Transverse colon (tissue), 4 donors: ENCODE results near the gene GJA5.

Experiments used
- CTCF ChIP-seq, 5 experiments: fragments of 200-600 bp in 3 of 5; fragments of 450-650 bp in 2 of 5; sonication (generic) in 3 of 5; IDR thresholded peaks; 1 replicate in 2 of 5; 2 replicates in 3 of 5; pipeline ENCODE4 v1.5.1; 2016 to 2017; ENCODE audit warnings: antibody characterized with exemption in 5 of 5, inconsistent platforms in 3 of 5, mild to moderate bottlenecking in 2 of 5, moderate library complexity in 1 of 5
- EP300 ChIP-seq: sonication (generic); formaldehyde crosslinking; IDR thresholded peaks from one replicate; pipeline ENCODE4 v1.6.1; 2017; ENCODE audit warnings: antibody characterized with exemption, low read depth
- POLR2A ChIP-seq: fragments of 450-650 bp; IDR thresholded peaks from one replicate; pipeline ENCODE4 v1.6.1; 2016; ENCODE audit warnings: antibody characterized with exemption, mild to moderate bottlenecking, moderate library complexity
- POLR2AphosphoS5 ChIP-seq, 3 donors: sonication (generic); formaldehyde crosslinking; IDR thresholded peaks; one replicate each; pipeline ENCODE4 v1.6.1; 2016; ENCODE audit warnings: antibody characterized with exemption in 3 of 3

- no peak for TF ChIP-seq CTCF (IDR thresholded peaks at IDR 0.05)
- no peak for TF ChIP-seq POLR2A
- TF ChIP-seq POLR2AphosphoS5 (IDR thresholded peaks at IDR 0.05): no peak
- TF ChIP-seq EP300: no peak
Measured at GRCh38 chr1:147786536-147786935, 26.1 kb upstream of the GJA5 start.
